ENCODE results near the gene PTOV1.

The PTOV1 gene

GRCh38 chr19:49876422-49877019 lies 25.6 kb downstream of the PTOV1 start:
- CTCF ChIA-PET: no interaction called here
- POLR2A ChIA-PET: interaction anchor here (0.7 to 3.5 kb wide), 16 partner anchors 8 to 200 kb away, joined by 3 to 26 read pairs (median 4); partner anchors contain the start of genes ATF5, FUZ, NUP62 and PTOV1
- DNase-seq (ENCODE audit: extremely low spot score): peak; percentile 80
- TF ChIP-seq PKNOX1 (IDR thresholded peaks at IDR 0.05): peak; percentile 68
- TF ChIP-seq L3MBTL2 (conservative IDR thresholded peaks at IDR 0.05): peak; percentile 64
- no peak for TF ChIP-seq SP1 (IDR thresholded peaks at IDR 0.05)

- TF ChIP-seq FOXM1 (IDR thresholded peaks at IDR 0.05; ENCODE audit: borderline replicate concordance) (no peak), FOXK2 (IDR thresholded peaks at IDR 0.05) (peak; percentile 100), NFRKB (IDR thresholded peaks at IDR 0.05) (no peak), TARDBP (IDR thresholded peaks at IDR 0.05) (no peak), ELF4 (IDR thresholded peaks at IDR 0.05) (peak; percentile 45; the same call in 1 of the 2 replicates), ZNF384 (IDR thresholded peaks at IDR 0.05) (no peak), SP1 (IDR thresholded peaks at IDR 0.05) (no peak), L3MBTL2 (conservative IDR thresholded peaks at IDR 0.05) (peak; percentile 24), LEF1 (IDR thresholded peaks at IDR 0.05; ENCODE audit: borderline replicate concordance) (no peak), PKNOX1 (IDR thresholded peaks at IDR 0.05) (no peak)
- peak; percentile 90 for DNase-seq (ENCODE audit: extremely low spot score)
- ChIA-PET POLR2A (interaction anchor here (0.8 to 3.5 kb wide), 14 partner anchors 9 to 201 kb away, joined by 3 to 26 read pairs (median 6); partner anchors contain the start of genes ATF5, FUZ, NUP62 and PTOV1), CTCF (no interaction called here)
These were observed 26.3 kb downstream of the PTOV1 start, which contains the start of the genes AKT1S1 and TBC1D17 for GRCh38 chr19:49877020-49877878. AKT1S1 (minus strand) TSS chr19:49877355; CDS start chr19:49873295, 4,060 bp downstream. TBC1D17 (plus strand) TSS chr19:49877702; CDS start chr19:49877724, 22 bp downstream.

- ChIA-PET CTCF (no interaction called here), POLR2A (interaction anchor here (1.2 to 3.5 kb wide), 5 partner anchors 13 to 121 kb away, joined by 4 to 26 read pairs (median 14); partner anchors contain the start of genes ATF5, FUZ and NUP62)
These were observed 27.2 kb downstream of the PTOV1 start for GRCh38 chr19:49877879-49878743.

GRCh38 chr19:49878744-49879070 lies 27.7 kb downstream of the PTOV1 start:
- TF ChIP-seq SUZ12 (IDR thresholded peaks at IDR 0.05): no peak
- ChIA-PET CTCF (no interaction called here), POLR2A (no interaction called here)
- no peak for DNase-seq (ENCODE audit: extremely low spot score)

More at GRCh38 chr19:49877879-49878743, 27.2 kb downstream of the PTOV1 start:
- no peak for TF ChIP-seq ARNT (IDR thresholded peaks at IDR 0.05)
- peak; percentile 52 for TF ChIP-seq L3MBTL2 (conservative IDR thresholded peaks at IDR 0.05)
- peak; percentile 94 for DNase-seq (ENCODE audit: extremely low spot score)

GRCh38 chr19:49879243-49879963 lies 28.4 kb downstream of the PTOV1 start:
- POLR2A ChIA-PET: no interaction called here

More at GRCh38 chr19:49879243-49879963, 28.4 kb downstream of the PTOV1 start:
- no peak for DNase-seq (ENCODE audit: extremely low spot score)
- CTCF ChIA-PET: no interaction called here
- TF ChIP-seq ELF4 (IDR thresholded peaks at IDR 0.05): no peak
- TF ChIP-seq CTBP1 (IDR thresholded peaks at IDR 0.05; ENCODE audit: borderline replicate concordance): no peak
- TF ChIP-seq ARNT (IDR thresholded peaks at IDR 0.05): no peak
- no peak for TF ChIP-seq ZNF384 (IDR thresholded peaks at IDR 0.05)
- no peak for TF ChIP-seq BHLHE40 (IDR thresholded peaks at IDR 0.05; ENCODE audit: borderline replicate concordance)
- TF ChIP-seq L3MBTL2 (conservative IDR thresholded peaks at IDR 0.05): no peak
- no peak for TF ChIP-seq FOXM1 (IDR thresholded peaks at IDR 0.05; ENCODE audit: borderline replicate concordance)
- no peak for TF ChIP-seq SP1 (IDR thresholded peaks at IDR 0.05)
- no peak for TF ChIP-seq NFRKB (IDR thresholded peaks at IDR 0.05)
- no peak for TF ChIP-seq FOXK2 (IDR thresholded peaks at IDR 0.05)
- no peak for TF ChIP-seq TARDBP (IDR thresholded peaks at IDR 0.05)
- no peak for TF ChIP-seq HDGF (IDR thresholded peaks at IDR 0.05; ENCODE audit: borderline replicate concordance)
- no peak for TF ChIP-seq SUZ12 (IDR thresholded peaks at IDR 0.05)
- TF ChIP-seq PKNOX1 (IDR thresholded peaks at IDR 0.05): no peak
- no peak for TF ChIP-seq LEF1 (IDR thresholded peaks at IDR 0.05; ENCODE audit: borderline replicate concordance)
- TF ChIP-seq FOXA1 (IDR thresholded peaks at IDR 0.05): no peak

Data from HEK293T (cell line).